ENCODE results near the gene UCK2. TPM values are rescaled to one million over a fixed set of nuclear protein-coding genes. Genes with fewer than 3 reads are reported as not detected.
A peak's percentile ranks its signal among the peaks of the same experiment; 100 is the strongest.

The UCK2 gene
- total RNA-seq, 4 donors from 2014 or later: 20.9 to 30.4 (median 29.2) TPM

GRCh38 chr1:165897326-165898303 is 70.2 kb downstream of the UCK2 start:
- 79 to 90% methylated on average over 10 of the region's 12 CpGs for WGBS, 2 donors (ENCODE audit: low coverage in 1 of 2)

GRCh38 chr1:165898837-165899236 is 71.4 kb downstream of the UCK2 start:
- Histone ChIP-seq H3K36me3 (peaks cover 0 to 42% of the 10 kb centered on the region in 2 donors), H3K4me3 (no peak overlapping the region), H3K4me1 (peaks cover 0 to 16% (median 13%) of the 10 kb centered on the region in 3 donors), H3K27me3 (no peaks in the 10 kb centered on the region), H3K9me3 (no peaks in the 10 kb centered on the region), H3K27ac (peak overlapping the region in 3 of 4 donors; percentile 31 to 76 (median 56))
- 29 to 39% methylated on average over 1 to 3 of the region's 3 CpGs for WGBS, 2 donors (ENCODE audit: low coverage in 1 of 2)
- peak; percentile 69 for ATAC-seq
- TF ChIP-seq CTCF (IDR thresholded peaks at IDR 0.05) (no peak), EP300 (IDR thresholded peaks at IDR 0.05) (no peak), POLR2AphosphoS5 (IDR thresholded peaks at IDR 0.05) (peak; percentile 71), POLR2A (IDR thresholded peaks at IDR 0.05) (no peak)

More at GRCh38 chr1:165897326-165898303, 70.2 kb downstream of the UCK2 start:
- Histone ChIP-seq H3K27ac (peak overlapping the region in 2 of 4 donors; percentile 4 to 31), H3K36me3 (peaks cover 0 to 37% of the 10 kb centered on the region in 2 donors), H3K9me3 (no peaks in the 10 kb centered on the region), H3K27me3 (no peaks in the 10 kb centered on the region), H3K4me1 (peaks cover 0 to 16% (median 13%) of the 10 kb centered on the region in 3 donors), H3K4me3 (no peak overlapping the region)
- no peak for ATAC-seq
- TF ChIP-seq CTCF (IDR thresholded peaks at IDR 0.05): no peak
- TF ChIP-seq EP300 (IDR thresholded peaks at IDR 0.05): no peak
- TF ChIP-seq POLR2AphosphoS5 (IDR thresholded peaks at IDR 0.05): no peak
- no peak for TF ChIP-seq POLR2A (IDR thresholded peaks at IDR 0.05)

- TF ChIP-seq POLR2A (IDR thresholded peaks at IDR 0.05): no peak
- Histone ChIP-seq H3K27ac (peak overlapping the region in 3 of 4 donors; percentile 31 to 76 (median 56)), H3K27me3 (no peaks in the 10 kb centered on the region), H3K9me3 (no peaks in the 10 kb centered on the region), H3K4me1 (peaks cover 0 to 16% (median 13%) of the 10 kb centered on the region in 3 donors), H3K4me3 (no peak overlapping the region), H3K36me3 (peaks cover 0 to 49% of the 10 kb centered on the region in 2 donors)
- WGBS, 2 donors (ENCODE audit: low coverage in 1 of 2): 64% methylated on average over 2 of the region's 4 CpGs; no CpG with 5 or more reads in 1 of the 2 donors
- no peak for ATAC-seq
These were observed 72.1 kb downstream of the UCK2 start for GRCh38 chr1:165899461-165899941.

GRCh38 chr1:165900576-165901380 is 73.4 kb downstream of the UCK2 start:
- Histone ChIP-seq H3K4me1 (peaks cover 0 to 16% (median 13%) of the 10 kb centered on the region in 3 donors), H3K27me3 (no peaks in the 10 kb centered on the region), H3K36me3 (peaks cover 0 to 50% of the 10 kb centered on the region in 2 donors), H3K9me3 (no peaks in the 10 kb centered on the region), H3K4me3 (no peak overlapping the region), H3K27ac (no peak overlapping the region)
- ATAC-seq: no peak
- 65 to 72% methylated on average over 6 to 17 of the region's 22 CpGs for WGBS, 2 donors (ENCODE audit: low coverage in 1 of 2)
- TF ChIP-seq POLR2A (IDR thresholded peaks at IDR 0.05): no peak
- no peak for TF ChIP-seq EP300 (IDR thresholded peaks at IDR 0.05)
- no peak for TF ChIP-seq POLR2AphosphoS5 (IDR thresholded peaks at IDR 0.05)

GRCh38 chr1:165902565-165902964 is 75.2 kb downstream of the UCK2 start:
- no peaks in the 10 kb centered on the region for H3K27me3 ChIP-seq
- H3K4me3 ChIP-seq: no peak overlapping the region

More at GRCh38 chr1:165902565-165902964, 75.2 kb downstream of the UCK2 start:
- WGBS, 2 donors (ENCODE audit: low coverage in 1 of 2): 100% methylated on average over 1 of the region's 4 CpGs; no CpG with 5 or more reads in 1 of the 2 donors
- ATAC-seq: no peak
- no peaks in the 10 kb centered on the region for H3K9me3 ChIP-seq
- peaks cover 0 to 16% (median 13%) of the 10 kb centered on the region in 3 donors for H3K4me1 ChIP-seq
- H3K36me3 ChIP-seq: peaks cover 0 to 50% of the 10 kb centered on the region in 2 donors
- TF ChIP-seq POLR2AphosphoS5 (IDR thresholded peaks at IDR 0.05) (no peak), CTCF (IDR thresholded peaks at IDR 0.05) (no peak), POLR2A (IDR thresholded peaks at IDR 0.05) (no peak), EP300 (IDR thresholded peaks at IDR 0.05) (no peak)
- no peak overlapping the region for H3K27ac ChIP-seq
